Hepatocyte (in vitro differentiated cells): ENCODE measurements around the gene ELK1.

Experiments
- EZH2 ChIP-seq: fragments of 200-600 bp; sonication (generic); IDR thresholded peaks from 2 replicates; pipeline ENCODE4 v1.6.1; 2016; ENCODE audit warnings: antibody characterized with exemption, mild to moderate bottlenecking, borderline replicate concordance
- TF ChIP-seq, protein P1 (sequence below): fragments of 200-600 bp; sonication (generic); IDR thresholded peaks from 2 replicates; pipeline ENCODE4 v1.5.1; 2016; ENCODE audit warnings: antibody characterized with exemption, mild to moderate bottlenecking; ENCODE audit not compliant: poor library complexity

DNA sequence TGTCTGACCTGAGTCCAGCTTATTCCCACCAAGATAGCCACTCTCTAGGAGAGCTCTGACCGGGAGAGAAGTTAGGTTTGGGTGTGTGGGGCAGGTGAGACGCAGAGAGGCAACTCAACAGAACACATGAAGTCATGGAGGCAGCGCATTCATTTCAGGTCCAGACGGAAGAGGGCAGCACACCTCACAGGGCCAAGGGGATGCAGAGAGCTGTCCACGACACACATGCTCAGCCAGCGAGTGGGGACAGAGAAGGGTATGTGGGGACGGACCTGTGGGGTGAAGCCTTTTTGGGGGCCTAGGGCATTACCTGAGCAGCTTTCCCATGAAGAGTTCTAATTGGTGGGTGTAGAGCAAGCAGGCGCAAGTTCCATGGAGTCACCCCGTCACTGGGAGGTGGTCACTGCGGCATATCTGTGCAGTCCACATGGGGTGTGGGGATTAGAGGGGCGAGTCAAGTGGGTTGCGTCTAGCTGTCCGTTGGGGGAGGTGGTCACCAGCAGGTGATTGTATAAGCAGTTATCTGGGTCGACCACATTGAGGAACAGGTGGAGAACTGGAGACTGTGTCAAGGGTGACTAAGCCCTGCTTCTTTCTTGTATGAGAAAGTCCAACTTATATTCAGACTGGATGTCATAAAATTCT is 32.9 kb upstream of the ELK1 start:
- TF ChIP-seq, protein P1, sequence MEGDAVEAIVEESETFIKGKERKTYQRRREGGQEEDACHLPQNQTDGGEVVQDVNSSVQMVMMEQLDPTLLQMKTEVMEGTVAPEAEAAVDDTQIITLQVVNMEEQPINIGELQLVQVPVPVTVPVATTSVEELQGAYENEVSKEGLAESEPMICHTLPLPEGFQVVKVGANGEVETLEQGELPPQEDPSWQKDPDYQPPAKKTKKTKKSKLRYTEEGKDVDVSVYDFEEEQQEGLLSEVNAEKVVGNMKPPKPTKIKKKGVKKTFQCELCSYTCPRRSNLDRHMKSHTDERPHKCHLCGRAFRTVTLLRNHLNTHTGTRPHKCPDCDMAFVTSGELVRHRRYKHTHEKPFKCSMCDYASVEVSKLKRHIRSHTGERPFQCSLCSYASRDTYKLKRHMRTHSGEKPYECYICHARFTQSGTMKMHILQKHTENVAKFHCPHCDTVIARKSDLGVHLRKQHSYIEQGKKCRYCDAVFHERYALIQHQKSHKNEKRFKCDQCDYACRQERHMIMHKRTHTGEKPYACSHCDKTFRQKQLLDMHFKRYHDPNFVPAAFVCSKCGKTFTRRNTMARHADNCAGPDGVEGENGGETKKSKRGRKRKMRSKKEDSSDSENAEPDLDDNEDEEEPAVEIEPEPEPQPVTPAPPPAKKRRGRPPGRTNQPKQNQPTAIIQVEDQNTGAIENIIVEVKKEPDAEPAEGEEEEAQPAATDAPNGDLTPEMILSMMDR, result no peak
- TF ChIP-seq EZH2, result no peak
